HCT116 (cell line): ENCODE data around the gene FAM120A. TPM values are rescaled to one million over a fixed set of nuclear protein-coding genes. Genes with fewer than 3 reads are reported as not detected.

ENCODE experiments used
- ATAC-seq: fragments of 200-7000 bp; cut with Tn5 transposase; 2 replicates; pipeline ENCODE4 v1.9.1; 2020; ENCODE audit warnings: mild to moderate bottlenecking, moderate library complexity
- BruUV-seq: library from RNA; stranded (reverse); fragments of 400-500 nt; replicated peaks from 2 replicates; lab custom pipeline; 2021; lab: Mats Ljungman, UMichigan
- CTCF ChIA-PET: fragments of 300-600 bp; sonication (Branson Sonifier 250); formaldehyde crosslinking; loops from one replicate; lab custom pipeline; 2021; ENCODE audit warnings: antibody characterized with exemption; lab: Charles Lee
- POLR2A ChIA-PET: fragments of 300-600, 350-600 bp; sonication (Branson Sonifier 250); formaldehyde crosslinking; loops from one replicate; lab custom pipeline; 2021; ENCODE audit warnings: antibody characterized with exemption; lab: Charles Lee
- RAD21 ChIA-PET, 2 experiments: fragments of 300-600 bp; sonication (Branson Sonifier 250); formaldehyde crosslinking; loops; one replicate each; lab custom pipeline; 2023; ENCODE audit warnings: low total read pairs in 2 of 2; ENCODE audit not compliant: uncharacterized antibody in 2 of 2, unreplicated experiment in 2 of 2, low non-redundant PET in 1 of 2; lab: Charles Lee
- DNase-seq: peaks from one replicate; pipeline ENCODE4 v3.0.0-alpha.2; 2010; ENCODE audit warnings: low read depth, low spot score
- H2AFZ ChIP-seq: fragments of 200-600 bp; shearing (Covaris generic), sonication (generic); 2 replicates; pipeline ENCODE4 v1.6.1; 2017; ENCODE audit warnings: low read depth, mixed run types, mixed read lengths, antibody characterized with exemption, low read length; ENCODE audit not compliant: poor library complexity, severe bottlenecking
- H3K27ac ChIP-seq: 2 replicates; pipeline ENCODE4 v1.5.1; 2012; ENCODE audit warnings: low read depth, low read length
- H3K27me3 ChIP-seq: fragments of 200-600 bp; sonication (generic); 2 replicates; pipeline ENCODE4 v1.6.1; 2016; ENCODE audit warnings: mixed run types, low read length, mixed read lengths; ENCODE audit not compliant: insufficient read depth
- H3K36me3 ChIP-seq, 2 experiments: fragments of 200-500 bp in 1 of 2; fragments of 200-600 bp in 1 of 2; sonication (Bioruptor generic) in 1 of 2; sonication (generic) in 1 of 2; 2 replicates each; pipeline versions ENCODE4 v1.5.1 to v1.6.1; 2014 to 2016; ENCODE audit warnings: low read length in 2 of 2, inconsistent platforms in 1 of 2, mixed read lengths in 1 of 2, mixed run types in 1 of 2; ENCODE audit not compliant: insufficient read depth in 2 of 2, control insufficient read depth in 1 of 2
- H3K4me1 ChIP-seq, 2 experiments: fragments of 200-600 bp in 1 of 2; sonication (generic) in 1 of 2; 2 replicates each; pipeline versions ENCODE4 v1.5.1 to v1.6.1; 2012 to 2017; ENCODE audit warnings: low read length in 2 of 2, inconsistent platforms in 1 of 2, mild to moderate bottlenecking in 1 of 2, mixed read lengths in 1 of 2, mixed run types in 1 of 2, moderate library complexity in 1 of 2; ENCODE audit not compliant: insufficient read depth in 2 of 2, control insufficient read depth in 1 of 2
- H3K4me2 ChIP-seq: fragments of 200-600 bp; sonication (generic); 2 replicates; pipeline ENCODE4 v1.6.1; 2017; ENCODE audit warnings: mixed run types, low read length, mixed read lengths
- H3K4me3 ChIP-seq, 2 experiments: fragments of 200-600 bp in 1 of 2; sonication (generic) in 1 of 2; replicated peaks in 1 of 2; 2 replicates each; pipeline ENCODE4 v1.5.1; 2011 to 2016; ENCODE audit warnings: low read length in 2 of 2, control low read depth in 1 of 2, low read depth in 1 of 2, mild to moderate bottlenecking in 1 of 2, mixed read lengths in 1 of 2, mixed run types in 1 of 2
- H3K79me2 ChIP-seq: fragments of 200-600 bp; sonication (generic); 2 replicates; pipeline ENCODE4 v1.6.1; 2017; ENCODE audit warnings: mild to moderate bottlenecking, mixed run types, low read length, moderate library complexity, mixed read lengths; ENCODE audit not compliant: insufficient read depth
- H3K9ac ChIP-seq: fragments of 200-600 bp; sonication (generic); 2 replicates; pipeline ENCODE4 v1.6.1; 2016; ENCODE audit warnings: low read length, mixed read lengths
- H3K9me2 ChIP-seq: fragments of 200-600 bp; sonication (generic), shearing (Covaris generic); 2 replicates; pipeline ENCODE4 v1.6.1; 2017; ENCODE audit warnings: mixed run types, mild to moderate bottlenecking, moderate library complexity; ENCODE audit not compliant: insufficient read depth
- H3K9me3 ChIP-seq, 2 experiments: fragments of 200-500 bp in 1 of 2; fragments of 200-600 bp in 1 of 2; sonication (Bioruptor generic) in 1 of 2; sonication (generic) in 1 of 2; 2 replicates each; pipeline ENCODE4 v1.6.1; 2014 to 2017; ENCODE audit warnings: low read length in 2 of 2, mixed read lengths in 2 of 2, inconsistent platforms in 1 of 2, low read depth in 1 of 2, mild to moderate bottlenecking in 1 of 2, mixed run types in 1 of 2, moderate library complexity in 1 of 2; ENCODE audit not compliant: control insufficient read depth in 1 of 2, insufficient read depth in 1 of 2
- H4K20me1 ChIP-seq: fragments of 200-600 bp; sonication (generic), shearing (Covaris generic); 2 replicates; pipeline ENCODE4 v1.6.1; 2017; ENCODE audit warnings: mixed run types, mild to moderate bottlenecking, moderate library complexity; ENCODE audit not compliant: insufficient read depth
- ATF3 ChIP-seq: IDR thresholded peaks from 2 replicates; pipeline ENCODE4 v1.6.1; 2012
- CBX3 ChIP-seq: IDR thresholded peaks from 2 replicates; pipeline ENCODE4 v1.6.1; 2012; ENCODE audit warnings: low read depth
- CEBPB ChIP-seq: IDR thresholded peaks from 2 replicates; pipeline ENCODE4 v1.6.1; 2012; ENCODE audit warnings: low read depth
- CTCF ChIP-seq, 3 experiments: fragments of 200-600 bp in 1 of 3; sonication (generic) in 1 of 3; IDR thresholded peaks in 2 of 3; conservative IDR thresholded peaks in 1 of 3; 2 replicates each; pipeline ENCODE4 v1.5.1; 2012 to 2017; ENCODE audit warnings: low read depth in 2 of 3, low read length in 2 of 3, antibody characterized with exemption in 1 of 3, borderline replicate concordance in 1 of 3, control low read depth in 1 of 3, mild to moderate bottlenecking in 1 of 3, mixed read lengths in 1 of 3, mixed run types in 1 of 3, moderate library complexity in 1 of 3; ENCODE audit not compliant: insufficient read depth in 1 of 3
- EGR1 ChIP-seq: IDR thresholded peaks from 2 replicates; pipeline ENCODE4 v1.6.1; 2012; ENCODE audit warnings: low read depth
- EZH2phosphoT487 ChIP-seq: fragments of 200-600 bp; IDR thresholded peaks from 2 replicates; pipeline ENCODE4 v1.6.1; 2018; ENCODE audit warnings: antibody characterized with exemption, borderline replicate concordance
- FOSL1 ChIP-seq: IDR thresholded peaks from 2 replicates; pipeline ENCODE4 v1.6.1; 2012; ENCODE audit warnings: low read depth
- JUND ChIP-seq: IDR thresholded peaks from 2 replicates; pipeline ENCODE4 v1.6.1; 2012
- MAX ChIP-seq: IDR thresholded peaks from 2 replicates; pipeline ENCODE4 v1.6.1; 2012
- POLR2A ChIP-seq: IDR thresholded peaks from 2 replicates; pipeline ENCODE4 v1.7.0; 2011; ENCODE audit warnings: borderline replicate concordance; ENCODE audit not compliant: insufficient read depth, insufficient read length; ENCODE audit errors: extremely low read depth
- RAD21 ChIP-seq: IDR thresholded peaks from 2 replicates; pipeline ENCODE4 v1.6.1; 2012; ENCODE audit warnings: low read depth, mild to moderate bottlenecking
- TCF7L2 ChIP-seq: IDR thresholded peaks from 2 replicates; pipeline ENCODE4 v1.7.0; 2011; ENCODE audit warnings: borderline replicate concordance, inconsistent platforms; ENCODE audit not compliant: insufficient read depth, insufficient read length; ENCODE audit errors: extremely low read depth
- YY1 ChIP-seq: IDR thresholded peaks from 2 replicates; pipeline ENCODE4 v1.6.1; 2011; ENCODE audit warnings: low read length, low read depth, moderate library complexity, mild to moderate bottlenecking; ENCODE audit not compliant: insufficient replicate concordance; ENCODE audit errors: extremely low read depth
- ZBTB33 ChIP-seq: IDR thresholded peaks from 2 replicates; pipeline ENCODE4 v1.6.1; 2011; ENCODE audit warnings: mild to moderate bottlenecking, low read length, moderate library complexity; ENCODE audit not compliant: insufficient replicate concordance; ENCODE audit errors: extremely low read depth
- ZFX ChIP-seq: fragments of 450-650 bp; IDR thresholded peaks from 2 replicates; pipeline ENCODE4 v1.6.1; 2017
- intact Hi-C: fragments of 100-400 bp; cut with micrococcal nuclease; formaldehyde crosslinking; loops from 2 replicates; pipeline ENCODE4 v1.10.0; 2022
- total RNA-seq: library from RNA; stranded (reverse); gene quantifications from one replicate; pipeline ENCODE4 v1.2.1, GENCODE V29; 2021; ENCODE audit not compliant: unreplicated experiment

FAM120A gene
- total RNA-seq, 1 experiment from 2014 or later, result 122 TPM

- Histone ChIP-seq H3K4me2 (no peak overlapping the region), H3K4me3 (no peak overlapping the region), H4K20me1 (no peaks in the 10 kb centered on the region), H3K4me1 (peaks cover 6 to 10% of the 10 kb centered on the region in 2 experiments; a peak in 1 of 4 replicates), H3K27ac (no peak overlapping the region), H3K9me2 (no peaks in the 10 kb centered on the region), H2AFZ (no peak overlapping the region), H3K27me3 (no peaks in the 10 kb centered on the region), H3K36me3 (no peaks in the 10 kb centered on the region), H3K9me3 (no peaks in the 10 kb centered on the region; a peak in 1 of 4 replicates), H3K79me2 (peaks cover 4% of the 10 kb centered on the region; the same call in 1 of the 2 replicates), H3K9ac (no peak overlapping the region)
- no TSS peak for BruUV-seq
- intact Hi-C loops, result no loop called here
- DNase-seq (no peak), ATAC-seq (no peak)
- no peak for TF ChIP-seq ATF3
- TF ChIP-seq EZH2phosphoT487, result no peak
- no peak for TF ChIP-seq YY1
- no peak for TF ChIP-seq POLR2A
- no peak for TF ChIP-seq ZFX
- TF ChIP-seq ZBTB33, result no peak
- TF ChIP-seq EGR1, result no peak
- TF ChIP-seq TCF7L2, result no peak
- TF ChIP-seq MAX, result no peak
- no peak for TF ChIP-seq FOSL1
- TF ChIP-seq CBX3, result no peak
- TF ChIP-seq RAD21, result no peak
- TF ChIP-seq CEBPB, result no peak
- no peak for TF ChIP-seq JUND
- TF ChIP-seq CTCF (IDR thresholded peaks at IDR 0.05 in 2 of 3, conservative IDR thresholded peaks at IDR 0.05 in 1 of 3; ENCODE audit: borderline replicate concordance in 1 of 3, insufficient read depth in 1 of 3, low read depth in 2 of 3, low read length in 2 of 3), result no peak
- POLR2A ChIA-PET, result no interaction called here
- CTCF ChIA-PET, result no interaction called here
- RAD21 ChIA-PET, result no interaction called here
Measured at GRCh38 chr9:93603906-93604326, 152.4 kb downstream of the FAM120A start.
